HepG2 (cell line): Measurements from ENCODE around the gene SIAH2. TPM values are rescaled to one million over a fixed set of nuclear protein-coding genes. Genes with fewer than 3 reads are reported as not detected.

Experiments
- CAMTA2 ChIP-seq: sonication (generic); formaldehyde crosslinking; IDR thresholded peaks from 2 replicates; pipeline ENCODE4 v1.4.0; 2020; ENCODE audit warnings: mild to moderate bottlenecking, missing genetic modification reagents, borderline replicate concordance
- ERF ChIP-seq: IDR thresholded peaks from 2 replicates; pipeline ENCODE4 v1.6.1; 2018; ENCODE audit warnings: missing biosample characterization, missing genetic modification reagents
- EZH2 ChIP-seq: conservative IDR thresholded peaks from 2 replicates; pipeline ENCODE4 v1.6.1; 2012; ENCODE audit warnings: mild to moderate bottlenecking, low read depth, low read length, moderate library complexity
- KLF16 ChIP-seq, 2 experiments: sonication (generic) in 1 of 2; formaldehyde crosslinking in 1 of 2; IDR thresholded peaks; 2 replicates each; pipeline versions ENCODE4 v1.6.1 to v1.8.0; 2016 to 2023; ENCODE audit warnings: missing genetic modification reagents in 2 of 2, missing compliant biosample characterization in 1 of 2
- MYNN ChIP-seq: sonication (generic); formaldehyde crosslinking; IDR thresholded peaks from 2 replicates; pipeline ENCODE4 v1.4.0; 2020; ENCODE audit warnings: mild to moderate bottlenecking, low read depth, missing genetic modification reagents
- NFKBIZ ChIP-seq: IDR thresholded peaks from 2 replicates; pipeline ENCODE4 v1.6.1; 2018; ENCODE audit warnings: missing genetic modification reagents, missing compliant biosample characterization
- NFYC ChIP-seq: IDR thresholded peaks from 2 replicates; pipeline ENCODE4 v1.6.1; 2016; ENCODE audit warnings: missing genetic modification reagents, missing compliant biosample characterization
- RNF2 ChIP-seq: fragments of 450-650 bp; conservative IDR thresholded peaks from 2 replicates; pipeline ENCODE4 v1.6.1; 2016; ENCODE audit warnings: low read depth
- SP4 ChIP-seq: sonication (generic); formaldehyde crosslinking; IDR thresholded peaks from 2 replicates; pipeline ENCODE4 v1.8.1; 2023; ENCODE audit warnings: mild to moderate bottlenecking, missing genetic modification reagents
- SUZ12 ChIP-seq: fragments of 150-350 bp; IDR thresholded peaks from 2 replicates; pipeline ENCODE4 v1.6.1; 2014; ENCODE audit warnings: low read depth, low read length
- ZFP36 ChIP-seq: fragments of 150-350 bp; IDR thresholded peaks from 2 replicates; pipeline ENCODE4 v1.6.1; 2018; ENCODE audit warnings: borderline replicate concordance, low read length, low read depth; ENCODE audit not compliant: partially characterized antibody
- polyA plus RNA-seq, 8 experiments: library from polyadenylated mRNA; depleted of rRNA in 3 of 8; stranded (reverse) in 7 of 8; unstranded in 1 of 8; fragments of >200 nt; fragmentation: Illumina TruSeq in 4 of 8; extraction: Trizol in 4 of 8; gene quantifications; 2 replicates each; pipeline versions ENCODE4 v1.2.1 to v1.2.3, GENCODE V29; 2011 to 2016; ENCODE audit warnings: low read depth in 4 of 8, missing spikeins in 1 of 8, mixed read lengths in 1 of 8; ENCODE audit not compliant: insufficient read depth in 1 of 8
- total RNA-seq, 5 experiments: library from RNA; depleted of rRNA; stranded (reverse); fragments of >200 nt; fragmentation: Illumina TruSeq; extraction: Trizol; gene quantifications; 2 replicates each; pipeline ENCODE4 v1.2.3, GENCODE V29; 2016; ENCODE audit warnings: low read depth in 1 of 5
- TF ChIP-seq, protein P1 (sequence below): sonication (generic); formaldehyde crosslinking; conservative IDR thresholded peaks from 2 replicates; pipeline ENCODE4 v1.5.0; 2020; ENCODE audit warnings: missing genetic modification reagents
- TF ChIP-seq, protein P2 (sequence below): sonication (generic); formaldehyde crosslinking; IDR thresholded peaks from 2 replicates; pipeline ENCODE4 v1.8.1; 2022; ENCODE audit warnings: low read depth, mild to moderate bottlenecking, missing genetic modification reagents
- TF ChIP-seq, protein P3 (sequence below): sonication (generic); formaldehyde crosslinking; IDR thresholded peaks from 2 replicates; pipeline ENCODE4 v1.4.0; 2020; ENCODE audit warnings: mild to moderate bottlenecking, missing genetic modification reagents
- TF ChIP-seq, protein P4 (sequence below): sonication (generic); formaldehyde crosslinking; IDR thresholded peaks from 2 replicates; pipeline ENCODE4 v1.5.0; 2020; ENCODE audit warnings: missing genetic modification reagents

SIAH2 gene
- total and polyA plus RNA-seq, 2 of the 13 experiments (the other 11 are each of a cell fraction or from before 2014, with no cell fraction given), result 71.8 to 117 TPM

DNA sequence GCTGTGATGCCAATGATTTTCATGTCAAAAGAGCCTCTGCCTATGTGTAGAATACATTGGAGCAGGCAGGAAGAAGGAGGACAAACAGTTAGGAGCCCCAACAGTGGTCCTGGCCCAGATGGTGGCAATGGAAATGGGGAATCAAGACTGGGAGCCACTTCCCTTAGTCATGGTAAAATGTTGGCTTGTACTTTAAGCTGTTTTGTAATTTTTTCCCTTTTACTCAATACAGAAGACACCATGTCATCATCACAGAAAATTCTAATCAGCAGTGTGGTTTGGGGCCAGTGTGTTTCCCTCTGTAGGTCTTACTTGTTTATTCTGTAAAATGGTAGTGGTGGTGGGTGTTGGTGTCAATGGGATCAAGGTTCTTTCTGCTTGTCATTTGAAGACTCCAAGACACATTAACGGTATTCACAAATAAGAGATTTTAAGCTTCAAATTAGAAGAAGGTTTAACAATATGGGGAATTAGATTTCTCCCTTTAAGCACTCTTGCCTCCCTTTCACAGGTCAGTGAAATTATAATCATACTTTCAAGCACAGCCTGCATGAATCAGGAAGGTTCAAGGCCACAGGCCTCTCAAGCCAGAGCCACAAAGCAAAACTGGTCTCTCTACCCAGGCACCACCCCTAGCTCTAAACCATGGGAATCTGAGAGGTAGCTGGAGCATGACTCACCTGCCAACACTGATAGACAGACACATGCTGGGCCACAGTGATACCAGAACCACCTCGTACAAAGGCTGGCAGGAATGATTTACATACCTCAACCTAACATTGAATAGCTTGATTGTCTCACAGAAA lies 24.9 kb downstream of the SIAH2 start (continued):
- TF ChIP-seq, protein P1, sequence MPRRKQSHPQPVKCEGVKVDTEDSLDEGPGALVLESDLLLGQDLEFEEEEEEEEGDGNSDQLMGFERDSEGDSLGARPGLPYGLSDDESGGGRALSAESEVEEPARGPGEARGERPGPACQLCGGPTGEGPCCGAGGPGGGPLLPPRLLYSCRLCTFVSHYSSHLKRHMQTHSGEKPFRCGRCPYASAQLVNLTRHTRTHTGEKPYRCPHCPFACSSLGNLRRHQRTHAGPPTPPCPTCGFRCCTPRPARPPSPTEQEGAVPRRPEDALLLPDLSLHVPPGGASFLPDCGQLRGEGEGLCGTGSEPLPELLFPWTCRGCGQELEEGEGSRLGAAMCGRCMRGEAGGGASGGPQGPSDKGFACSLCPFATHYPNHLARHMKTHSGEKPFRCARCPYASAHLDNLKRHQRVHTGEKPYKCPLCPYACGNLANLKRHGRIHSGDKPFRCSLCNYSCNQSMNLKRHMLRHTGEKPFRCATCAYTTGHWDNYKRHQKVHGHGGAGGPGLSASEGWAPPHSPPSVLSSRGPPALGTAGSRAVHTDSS (CRISPR knock-in tag), result no peak
- TF ChIP-seq SP4 (CRISPR knock-in tag), result no peak
- TF ChIP-seq, protein P2, sequence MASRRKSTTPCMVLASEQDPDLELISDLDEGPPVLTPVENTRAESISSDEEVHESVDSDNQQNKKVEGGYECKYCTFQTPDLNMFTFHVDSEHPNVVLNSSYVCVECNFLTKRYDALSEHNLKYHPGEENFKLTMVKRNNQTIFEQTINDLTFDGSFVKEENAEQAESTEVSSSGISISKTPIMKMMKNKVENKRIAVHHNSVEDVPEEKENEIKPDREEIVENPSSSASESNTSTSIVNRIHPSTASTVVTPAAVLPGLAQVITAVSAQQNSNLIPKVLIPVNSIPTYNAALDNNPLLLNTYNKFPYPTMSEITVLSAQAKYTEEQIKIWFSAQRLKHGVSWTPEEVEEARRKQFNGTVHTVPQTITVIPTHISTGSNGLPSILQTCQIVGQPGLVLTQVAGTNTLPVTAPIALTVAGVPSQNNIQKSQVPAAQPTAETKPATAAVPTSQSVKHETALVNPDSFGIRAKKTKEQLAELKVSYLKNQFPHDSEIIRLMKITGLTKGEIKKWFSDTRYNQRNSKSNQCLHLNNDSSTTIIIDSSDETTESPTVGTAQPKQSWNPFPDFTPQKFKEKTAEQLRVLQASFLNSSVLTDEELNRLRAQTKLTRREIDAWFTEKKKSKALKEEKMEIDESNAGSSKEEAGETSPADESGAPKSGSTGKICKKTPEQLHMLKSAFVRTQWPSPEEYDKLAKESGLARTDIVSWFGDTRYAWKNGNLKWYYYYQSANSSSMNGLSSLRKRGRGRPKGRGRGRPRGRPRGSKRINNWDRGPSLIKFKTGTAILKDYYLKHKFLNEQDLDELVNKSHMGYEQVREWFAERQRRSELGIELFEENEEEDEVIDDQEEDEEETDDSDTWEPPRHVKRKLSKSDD (CRISPR knock-in tag), result no peak
- TF ChIP-seq EZH2, result no peak
- TF ChIP-seq, protein P3, sequence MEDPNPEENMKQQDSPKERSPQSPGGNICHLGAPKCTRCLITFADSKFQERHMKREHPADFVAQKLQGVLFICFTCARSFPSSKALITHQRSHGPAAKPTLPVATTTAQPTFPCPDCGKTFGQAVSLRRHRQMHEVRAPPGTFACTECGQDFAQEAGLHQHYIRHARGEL (CRISPR knock-in tag), result no peak
- no peak for TF ChIP-seq NFKBIZ (CRISPR knock-in tag)
- no peak for TF ChIP-seq ERF (CRISPR knock-in tag)
- TF ChIP-seq RNF2, result no peak
- no peak for TF ChIP-seq MYNN
- TF ChIP-seq KLF16 (CRISPR knock-in tag; IDR thresholded peaks at IDR 0.05), result 0 out of 4 replicates have a peak, but pooled peaks of 1 of the 2 experiments have one; percentile 44
- TF ChIP-seq ZFP36, result no peak
- TF ChIP-seq CAMTA2 (CRISPR knock-in tag), result no peak
- no peak for TF ChIP-seq SUZ12
- TF ChIP-seq NFYC (CRISPR knock-in tag), result no peak
- TF ChIP-seq, protein P4, sequence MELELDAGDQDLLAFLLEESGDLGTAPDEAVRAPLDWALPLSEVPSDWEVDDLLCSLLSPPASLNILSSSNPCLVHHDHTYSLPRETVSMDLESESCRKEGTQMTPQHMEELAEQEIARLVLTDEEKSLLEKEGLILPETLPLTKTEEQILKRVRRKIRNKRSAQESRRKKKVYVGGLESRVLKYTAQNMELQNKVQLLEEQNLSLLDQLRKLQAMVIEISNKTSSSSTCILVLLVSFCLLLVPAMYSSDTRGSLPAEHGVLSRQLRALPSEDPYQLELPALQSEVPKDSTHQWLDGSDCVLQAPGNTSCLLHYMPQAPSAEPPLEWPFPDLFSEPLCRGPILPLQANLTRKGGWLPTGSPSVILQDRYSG, result no peak
